ENCODE results near the gene LAMC2. TPM values are rescaled to one million over a fixed set of nuclear protein-coding genes. Genes with fewer than 3 reads are reported as not detected.
"Not testable (repeated sequence)": the region's sequence is repeated elsewhere in the genome, so short reads cannot be mapped to it uniquely, and the experiment has no call there.

LAMC2 gene
- total RNA-seq, result under 1 TPM; 0.04 to 0.05 TPM

DNA sequence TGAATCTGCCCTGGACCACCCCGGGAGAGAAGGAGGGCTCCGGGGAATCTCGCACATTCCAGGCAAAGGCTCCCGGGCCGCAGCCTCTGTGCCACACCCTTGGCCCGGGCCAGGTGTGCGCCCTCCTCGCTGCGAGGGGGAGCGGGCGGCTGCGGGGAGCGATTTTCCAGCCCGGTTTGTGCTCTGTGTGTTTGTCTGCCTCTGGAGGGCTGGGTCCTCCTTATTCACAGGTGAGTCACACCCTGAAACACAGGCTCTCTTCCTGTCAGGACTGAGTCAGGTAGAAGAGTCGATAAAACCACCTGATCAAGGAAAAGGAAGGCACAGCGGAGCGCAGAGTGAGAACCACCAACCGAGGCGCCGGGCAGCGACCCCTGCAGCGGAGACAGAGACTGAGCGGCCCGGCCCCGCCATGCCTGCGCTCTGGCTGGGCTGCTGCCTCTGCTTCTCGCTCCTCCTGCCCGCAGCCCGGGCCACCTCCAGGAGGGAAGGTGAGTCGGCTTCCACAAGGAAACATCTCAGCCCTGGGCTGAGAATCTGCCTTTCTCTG is at the start of gene LAMC2:
Gene LAMC2, plus strand, starts transcription at position 324 of the 550 bp plus-strand sequence. Its CDS starts 89 bp downstream, at position 413.
- no peaks in the 10 kb centered on the region for H3K36me3 Mint-ChIP-seq (ENCODE audit: low read depth)
- peaks cover 27% of the 10 kb centered on the region for H3K27me3 Mint-ChIP-seq
- no peak within 1 kb of the TSS for H3K4me3 Mint-ChIP-seq
- peak; percentile 86 for ATAC-seq (replicated peaks)
- H3K27ac Mint-ChIP-seq, result no peak within 1 kb of the TSS
- no peaks in the 10 kb centered on the region for H3K4me1 Mint-ChIP-seq
- no peaks in the 10 kb centered on the region for H3K9me3 Mint-ChIP-seq

DNA sequence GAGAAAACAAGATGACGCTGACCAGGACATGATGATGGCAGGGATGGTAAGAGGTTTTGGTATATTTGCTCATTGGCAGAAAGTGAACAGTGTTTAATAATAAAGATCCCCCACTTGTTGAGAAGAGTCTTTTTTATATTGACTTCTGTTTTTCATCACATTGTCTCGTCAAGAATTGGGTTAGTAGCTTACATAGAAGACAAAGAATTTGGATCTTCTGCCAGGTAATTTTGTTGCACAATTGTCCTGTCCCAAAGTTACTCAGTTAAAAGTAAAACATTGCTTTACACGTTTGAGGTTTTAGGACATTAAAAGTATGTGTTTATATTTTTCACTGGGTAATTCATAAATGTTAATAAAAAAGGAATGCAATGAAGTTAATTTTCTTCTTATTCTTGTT is 48.3 kb upstream of the LAMC2 start:
- no peaks in the 10 kb centered on the region for H3K36me3 Mint-ChIP-seq (ENCODE audit: low read depth)
- no peaks in the 10 kb centered on the region for H3K9me3 Mint-ChIP-seq
- no peak overlapping the region for H3K27ac Mint-ChIP-seq
- no peak for ATAC-seq (replicated peaks)
- no peaks in the 10 kb centered on the region for H3K4me1 Mint-ChIP-seq
- peaks cover 7% of the 10 kb centered on the region for H3K27me3 Mint-ChIP-seq
- no peak overlapping the region for H3K4me3 Mint-ChIP-seq

DNA sequence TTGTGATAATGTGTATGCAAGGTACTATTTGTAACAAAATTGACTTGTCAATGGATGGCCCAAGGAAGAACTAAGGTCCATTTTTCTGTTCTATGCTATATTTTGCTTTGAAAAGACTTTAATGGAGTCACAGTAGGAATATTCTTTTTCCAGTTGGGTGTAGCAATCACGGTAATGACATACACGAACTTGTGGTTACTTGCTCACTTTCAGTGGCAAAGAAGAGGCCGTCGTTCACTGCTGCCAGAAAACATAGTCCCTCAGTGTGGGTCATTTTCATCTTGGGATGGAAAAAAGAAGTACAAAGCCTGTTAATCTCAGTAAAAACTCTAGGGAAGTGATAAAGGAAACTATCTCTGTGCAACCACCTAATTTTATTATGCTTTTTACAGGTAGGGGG is 47.8 kb upstream of the LAMC2 start:
- ATAC-seq (replicated peaks), result no peak
- Mint-ChIP-seq H3K27me3 (peaks cover 7% of the 10 kb centered on the region), H3K4me1 (no peaks in the 10 kb centered on the region), H3K9me3 (no peaks in the 10 kb centered on the region), H3K36me3 (ENCODE audit: low read depth) (no peaks in the 10 kb centered on the region), H3K27ac (no peak overlapping the region), H3K4me3 (no peak overlapping the region)

DNA sequence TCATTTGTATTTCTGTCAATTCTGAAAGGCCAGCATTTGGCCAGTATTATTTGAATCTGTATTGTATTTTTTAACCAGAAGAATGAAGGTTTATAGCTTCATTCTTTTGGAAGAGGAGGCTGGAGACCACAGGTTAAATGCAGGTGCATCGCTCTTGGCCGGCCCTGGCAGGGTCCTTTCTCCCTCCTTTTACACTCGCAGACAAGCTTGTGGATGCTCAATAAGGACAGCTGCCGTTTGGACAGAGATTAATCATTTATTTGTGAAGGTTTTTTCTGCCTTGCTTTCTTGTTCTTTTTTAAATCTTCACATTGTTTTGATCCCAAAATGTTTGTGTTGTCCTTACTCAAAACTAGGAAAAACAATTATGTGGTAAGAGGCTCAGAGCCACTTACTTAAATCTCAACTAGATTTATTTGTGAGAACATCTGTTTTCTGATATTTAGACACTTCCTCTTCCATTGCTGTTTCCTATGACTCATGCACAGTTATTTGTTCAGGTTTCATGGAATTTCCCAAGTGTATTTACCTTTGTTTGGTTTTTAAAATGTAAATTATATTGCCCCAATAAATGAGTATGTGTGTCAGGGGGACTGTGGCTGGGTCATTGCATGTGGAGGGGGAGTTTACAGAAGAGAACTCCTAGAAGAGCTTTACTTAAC is 46.7 kb upstream of the LAMC2 start:
- H3K4me1 Mint-ChIP-seq, result no peaks in the 10 kb centered on the region
- H3K27me3 Mint-ChIP-seq, result peaks cover 6% of the 10 kb centered on the region
- no peaks in the 10 kb centered on the region for H3K36me3 Mint-ChIP-seq (ENCODE audit: low read depth)
- no peak overlapping the region for H3K27ac Mint-ChIP-seq
- H3K9me3 Mint-ChIP-seq, result no peaks in the 10 kb centered on the region
- H3K4me3 Mint-ChIP-seq, result no peak overlapping the region
- no peak for ATAC-seq (replicated peaks)

DNA sequence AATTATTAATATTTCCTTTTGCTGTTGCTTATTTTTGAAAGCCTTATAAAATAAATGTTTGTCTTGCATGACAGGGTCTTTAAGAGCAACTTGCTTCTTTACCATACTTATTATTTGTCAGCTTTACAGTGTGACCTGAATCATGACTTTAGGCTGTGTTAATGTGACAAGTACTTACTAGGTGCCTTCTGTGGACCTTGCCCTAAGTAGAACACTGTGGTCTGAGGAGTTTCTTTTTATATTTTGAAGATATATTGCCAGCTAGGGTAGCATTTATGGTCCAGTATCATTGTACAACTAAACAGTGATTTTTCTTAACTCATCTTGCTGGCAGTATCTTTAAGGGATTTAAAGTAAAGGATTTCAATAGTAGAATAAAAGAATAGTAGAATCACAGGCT is 45.4 kb upstream of the LAMC2 start:
- no peaks in the 10 kb centered on the region for H3K36me3 Mint-ChIP-seq (ENCODE audit: low read depth)
- no peak overlapping the region for H3K27ac Mint-ChIP-seq
- no peaks in the 10 kb centered on the region for H3K9me3 Mint-ChIP-seq
- H3K4me1 Mint-ChIP-seq, result no peaks in the 10 kb centered on the region
- peaks cover 6% of the 10 kb centered on the region for H3K27me3 Mint-ChIP-seq
- no peak overlapping the region for H3K4me3 Mint-ChIP-seq
- ATAC-seq (replicated peaks), result no peak

DNA sequence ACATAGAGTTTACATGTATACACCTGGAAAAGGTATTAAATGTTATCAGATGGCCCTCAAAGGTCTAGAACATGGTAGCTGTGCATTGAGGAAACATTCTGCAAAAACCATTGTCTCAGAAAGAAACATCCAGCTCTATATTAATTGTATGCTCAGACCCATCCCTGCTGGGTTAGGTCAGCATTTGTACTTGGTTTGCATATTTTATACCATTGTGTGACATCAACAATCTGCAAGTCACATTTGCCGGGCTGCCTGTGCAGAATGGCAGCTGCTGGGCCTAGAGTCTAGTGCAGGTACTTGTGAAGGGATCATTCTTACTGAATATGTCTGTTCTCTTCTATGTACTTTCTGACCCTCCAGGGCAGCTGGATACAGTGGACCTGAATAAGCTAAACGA is 43.9 kb upstream of the LAMC2 start:
- Mint-ChIP-seq H3K4me1 (no peaks in the 10 kb centered on the region), H3K27me3 (peaks cover 3% of the 10 kb centered on the region)
- no peak for ATAC-seq (replicated peaks)

DNA sequence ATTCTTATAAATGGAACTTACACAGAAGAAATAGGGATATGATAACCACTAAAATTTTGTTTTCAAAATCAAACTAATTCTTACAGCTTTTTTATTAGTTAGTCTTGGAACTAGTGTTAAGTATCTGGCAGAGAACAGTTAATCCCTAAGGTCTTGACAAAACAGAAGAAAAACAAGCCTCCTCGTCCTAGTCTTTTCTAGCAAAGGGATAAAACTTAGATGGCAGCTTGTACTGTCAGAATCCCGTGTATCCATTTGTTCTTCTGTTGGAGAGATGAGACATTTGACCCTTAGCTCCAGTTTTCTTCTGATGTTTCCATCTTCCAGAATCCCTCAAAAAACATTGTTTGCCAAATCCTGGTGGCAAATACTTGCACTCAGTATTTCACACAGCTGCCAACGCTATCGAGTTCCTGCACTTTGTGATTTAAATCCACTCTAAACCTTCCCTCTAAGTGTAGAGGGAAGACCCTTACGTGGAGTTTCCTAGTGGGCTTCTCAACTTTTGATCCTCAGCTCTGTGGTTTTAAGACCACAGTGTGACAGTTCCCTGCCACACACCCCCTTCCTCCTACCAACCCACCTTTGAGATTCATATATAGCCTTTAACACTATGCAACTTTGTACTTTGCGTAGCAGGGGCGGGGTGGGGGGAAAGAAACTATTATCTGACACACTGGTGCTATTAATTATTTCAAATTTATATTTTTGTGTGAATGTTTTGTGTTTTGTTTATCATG is 42.3 kb upstream of the LAMC2 start:
- no peak for ATAC-seq (replicated peaks)
- Mint-ChIP-seq H3K9me3 (no peaks in the 10 kb centered on the region), H3K4me3 (no peak overlapping the region), H3K4me1 (no peaks in the 10 kb centered on the region), H3K27me3 (peaks cover 3% of the 10 kb centered on the region), H3K36me3 (ENCODE audit: low read depth) (no peaks in the 10 kb centered on the region), H3K27ac (no peak overlapping the region)

More for the DNA sequence above, 43.9 kb upstream of the LAMC2 start:
- Mint-ChIP-seq H3K4me3 (no peak overlapping the region), H3K36me3 (ENCODE audit: low read depth) (no peaks in the 10 kb centered on the region), H3K27ac (no peak overlapping the region), H3K9me3 (no peaks in the 10 kb centered on the region)

DNA sequence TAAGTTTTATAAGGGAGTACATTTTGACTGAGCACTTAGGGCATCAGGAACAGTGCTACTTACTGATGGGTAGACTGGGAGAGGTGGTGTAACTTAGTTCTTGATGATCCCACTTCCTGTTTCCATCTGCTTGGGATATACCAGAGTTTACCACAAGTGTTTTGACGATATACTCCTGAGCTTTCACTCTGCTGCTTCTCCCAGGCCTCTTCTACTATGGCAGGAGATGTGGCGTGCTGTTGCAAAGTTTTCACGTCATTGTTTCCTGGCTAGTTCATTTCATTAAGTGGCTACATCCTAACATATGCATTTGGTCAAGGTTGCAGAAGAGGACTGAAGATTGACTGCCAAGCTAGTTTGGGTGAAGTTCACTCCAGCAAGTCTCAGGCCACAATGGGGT is 41.3 kb upstream of the LAMC2 start:
- Mint-ChIP-seq H3K27me3 (peaks cover 3% of the 10 kb centered on the region), H3K27ac (no peak overlapping the region), H3K4me1 (no peaks in the 10 kb centered on the region), H3K4me3 (no peak overlapping the region), H3K36me3 (ENCODE audit: low read depth) (no peaks in the 10 kb centered on the region), H3K9me3 (no peaks in the 10 kb centered on the region)
- ATAC-seq (replicated peaks), result no peak

DNA sequence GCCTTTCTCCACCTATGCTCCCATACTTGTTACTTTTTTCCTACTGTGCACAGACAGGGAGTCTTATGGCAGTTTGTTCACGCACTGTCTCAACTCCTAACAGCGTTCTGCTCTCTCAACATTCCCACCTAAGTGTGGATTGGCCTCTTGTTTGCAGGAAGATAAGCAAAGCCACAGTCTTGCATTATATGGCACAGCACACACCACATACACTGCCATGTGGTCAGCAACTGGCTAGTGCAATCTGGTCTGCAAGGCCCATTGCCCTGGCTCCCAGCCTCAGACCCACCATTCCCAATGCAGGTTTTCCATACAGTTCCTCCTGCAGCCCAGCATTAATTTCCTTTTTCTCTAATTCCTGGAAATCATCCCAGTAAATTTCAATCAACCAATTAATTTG is 38.3 kb upstream of the LAMC2 start:
- Mint-ChIP-seq H3K4me3 (no peak overlapping the region), H3K27ac (no peak overlapping the region), H3K27me3 (peaks cover 11% of the 10 kb centered on the region), H3K9me3 (no peaks in the 10 kb centered on the region), H3K4me1 (no peaks in the 10 kb centered on the region), H3K36me3 (ENCODE audit: low read depth) (no peaks in the 10 kb centered on the region)
- ATAC-seq (replicated peaks), result no peak

DNA sequence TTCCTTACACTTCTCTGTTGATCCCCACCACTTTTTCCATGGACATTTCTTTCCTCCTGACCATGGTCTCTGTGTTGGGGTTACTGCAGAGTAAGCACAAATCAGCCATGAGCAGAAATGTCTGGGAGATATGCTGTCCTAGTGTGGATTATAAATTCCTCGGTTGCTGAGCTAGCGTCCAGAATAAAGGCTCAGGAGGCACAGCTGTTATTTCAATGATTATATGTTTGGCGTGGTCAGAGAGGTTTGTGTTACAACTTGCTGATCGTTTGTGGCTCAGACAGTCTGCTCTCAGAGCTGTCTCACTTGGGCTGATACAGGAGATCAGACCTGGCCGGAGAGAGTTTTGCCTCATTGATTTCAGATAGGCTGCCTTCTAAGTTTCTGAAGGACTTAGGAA is 37.5 kb upstream of the LAMC2 start:
- ATAC-seq (replicated peaks), result no peak
- no peak overlapping the region for H3K27ac Mint-ChIP-seq

DNA sequence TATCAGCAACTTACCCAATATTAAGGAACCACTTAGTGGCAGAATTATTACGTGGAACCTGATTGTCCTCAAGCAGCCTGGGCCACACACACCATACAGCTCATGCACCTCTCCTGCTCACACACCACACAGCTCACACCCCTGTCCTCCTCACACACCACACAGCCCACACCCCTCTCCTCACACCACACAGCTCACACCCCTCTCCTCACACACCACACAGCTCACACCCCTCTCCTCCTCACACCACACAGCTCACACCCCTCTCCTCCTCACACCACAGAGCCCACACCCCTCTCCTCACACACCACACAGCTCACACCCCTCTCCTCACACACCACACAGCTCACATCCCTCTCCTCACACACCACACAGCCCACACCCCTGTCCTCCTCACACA is 36.8 kb upstream of the LAMC2 start:
- no peak overlapping the region for H3K27ac Mint-ChIP-seq
- H3K9me3 Mint-ChIP-seq, result no peaks in the 10 kb centered on the region
- no peaks in the 10 kb centered on the region for H3K36me3 Mint-ChIP-seq (ENCODE audit: low read depth)
- peaks cover 17% of the 10 kb centered on the region for H3K27me3 Mint-ChIP-seq
- no peak overlapping the region for H3K4me3 Mint-ChIP-seq
- no peak for ATAC-seq (replicated peaks)
- no peaks in the 10 kb centered on the region for H3K4me1 Mint-ChIP-seq

More for the DNA sequence above, 37.5 kb upstream of the LAMC2 start:
- Mint-ChIP-seq H3K36me3 (ENCODE audit: low read depth) (no peaks in the 10 kb centered on the region), H3K9me3 (no peaks in the 10 kb centered on the region), H3K4me1 (no peaks in the 10 kb centered on the region), H3K4me3 (no peak overlapping the region), H3K27me3 (peaks cover 12% of the 10 kb centered on the region)

DNA sequence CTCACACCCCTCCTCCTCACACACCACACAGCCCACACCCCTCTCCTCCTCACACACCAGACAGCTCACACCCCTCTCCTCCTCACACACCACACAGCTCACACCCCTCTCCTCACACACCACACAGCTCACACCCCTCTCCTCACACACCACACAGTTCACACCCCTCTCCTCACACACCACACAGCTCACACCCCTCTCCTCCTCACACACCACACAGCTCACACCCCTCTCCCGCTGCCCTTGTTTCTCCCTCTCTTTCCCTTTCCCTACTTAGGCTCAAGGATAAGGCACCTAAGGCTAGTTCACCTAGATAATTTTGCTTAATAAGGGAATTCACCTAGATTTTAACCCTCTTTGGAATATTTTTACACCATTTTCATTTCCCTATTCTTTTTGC is 36.0 kb upstream of the LAMC2 start:
- Mint-ChIP-seq H3K27ac (peak overlapping the region; percentile 67), H3K27me3 (peaks cover 20% of the 10 kb centered on the region)
- H3K4me3 Mint-ChIP-seq; ATAC-seq (replicated peaks); H3K9me3 Mint-ChIP-seq; H3K36me3 Mint-ChIP-seq (ENCODE audit: low read depth); H3K4me1 Mint-ChIP-seq: not testable (repeated sequence)

DNA sequence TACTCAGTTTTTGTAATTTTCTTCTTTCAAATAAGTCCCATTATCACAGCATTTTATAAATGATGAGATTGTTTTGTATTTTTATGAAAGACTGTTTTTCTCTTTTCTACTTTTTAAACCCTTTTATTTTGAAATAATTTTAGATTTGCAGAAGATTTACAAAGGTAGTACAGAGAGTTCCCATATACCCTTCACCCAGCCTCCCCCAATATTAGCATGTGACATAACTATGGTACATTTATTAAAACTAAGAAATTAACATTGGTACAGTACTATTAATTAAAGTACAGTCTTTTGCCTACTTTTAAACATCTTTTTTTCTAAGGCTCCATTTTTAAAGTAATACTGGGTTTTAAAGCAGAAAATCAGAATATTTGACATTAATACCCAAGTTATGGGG is 35.6 kb upstream of the LAMC2 start:
- Mint-ChIP-seq H3K4me1 (no peaks in the 10 kb centered on the region), H3K4me3 (no peak overlapping the region), H3K9me3 (no peaks in the 10 kb centered on the region), H3K36me3 (ENCODE audit: low read depth) (no peaks in the 10 kb centered on the region), H3K27me3 (peaks cover 20% of the 10 kb centered on the region), H3K27ac (peak overlapping the region; percentile 67)
- no peak for ATAC-seq (replicated peaks)

DNA sequence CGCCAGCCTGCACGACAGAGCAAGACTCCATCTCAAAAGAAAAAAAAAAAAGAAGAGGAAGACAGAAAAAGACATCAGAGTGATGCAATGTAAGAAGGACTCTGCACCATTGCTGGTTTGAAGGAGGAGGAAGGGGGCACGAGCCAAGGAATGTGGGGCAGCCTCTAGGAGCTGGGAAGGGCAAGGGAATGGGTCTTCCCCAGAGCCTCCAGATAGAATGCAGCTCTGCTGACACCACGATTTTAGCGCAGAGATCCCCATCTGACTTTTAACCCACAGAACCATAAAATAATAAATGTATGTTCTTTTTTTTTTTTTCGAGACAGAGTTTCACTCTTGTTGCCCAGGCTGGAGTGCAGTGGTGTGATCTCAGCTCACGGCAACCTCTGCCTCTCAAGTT is 33.9 kb upstream of the LAMC2 start:
- Mint-ChIP-seq H3K27ac (no peak overlapping the region), H3K9me3 (no peaks in the 10 kb centered on the region), H3K36me3 (ENCODE audit: low read depth) (no peaks in the 10 kb centered on the region), H3K4me3 (no peak overlapping the region), H3K27me3 (peaks cover 27% of the 10 kb centered on the region), H3K4me1 (no peaks in the 10 kb centered on the region)
- ATAC-seq (replicated peaks), result no peak

DNA sequence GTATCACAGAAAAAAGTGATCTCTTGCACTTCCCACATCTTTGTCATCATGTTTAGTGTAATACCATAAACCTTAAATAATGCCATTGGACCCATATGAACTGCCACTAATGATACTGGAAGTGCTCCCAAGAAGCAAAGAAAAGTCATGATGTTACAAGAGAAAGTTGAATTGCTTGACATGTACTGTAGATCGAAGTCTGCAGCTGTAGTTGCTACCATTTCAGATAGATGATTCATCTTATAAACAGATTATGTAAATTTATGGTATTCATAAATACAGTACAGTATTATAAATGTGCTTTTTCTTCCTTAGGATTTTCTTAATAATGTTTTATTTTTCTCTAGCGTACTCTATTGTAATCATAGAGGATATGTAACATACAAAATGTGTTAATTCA is 30.1 kb upstream of the LAMC2 start:
- H3K27me3 Mint-ChIP-seq, result peaks cover 24% of the 10 kb centered on the region
- H3K27ac Mint-ChIP-seq, result no peak overlapping the region
- no peaks in the 10 kb centered on the region for H3K36me3 Mint-ChIP-seq (ENCODE audit: low read depth)
- ATAC-seq (replicated peaks), result no peak
- H3K9me3 Mint-ChIP-seq, result no peaks in the 10 kb centered on the region
- no peaks in the 10 kb centered on the region for H3K4me1 Mint-ChIP-seq
- no peak overlapping the region for H3K4me3 Mint-ChIP-seq
